MCF 10A (cell line): ENCODE measurements around the gene SHISA8. TPM values are rescaled to one million over a fixed set of nuclear protein-coding genes. Genes with fewer than 3 reads are reported as not detected.

Experiments
- BruUV-seq: library from RNA; stranded (reverse); fragments of 400-500 nt; replicated peaks from 2 replicates; lab custom pipeline; 2021; lab: Mats Ljungman, UMichigan
- CTCF ChIA-PET: fragments of 300-600 bp; sonication (Branson Sonifier 250); formaldehyde crosslinking; extraction: SDS; loops from one replicate; lab custom pipeline; 2021; ENCODE audit warnings: antibody characterized with exemption, inconsistent platforms; lab: Yijun Ruan, JAX
- POLR2A ChIA-PET: fragments of 300-600, 350-650 bp; sonication (Branson Sonifier 250); formaldehyde crosslinking; extraction: SDS; loops from one replicate; lab custom pipeline; 2020; ENCODE audit warnings: antibody characterized with exemption, inconsistent platforms; lab: Yijun Ruan, JAX
- DNase-seq: peaks from one replicate; pipeline ENCODE4 v3.0.0-alpha.2; 2018; ENCODE audit not compliant: unreplicated experiment
- H3K27ac Mint-ChIP-seq: one replicate; pipeline ENCODE4 v1.8.0; 2022; ENCODE audit warnings: mild to moderate bottlenecking, low read depth, mixed read lengths; ENCODE audit not compliant: unreplicated experiment
- H3K27me3 Mint-ChIP-seq: one replicate; pipeline ENCODE4 v1.8.0; 2022; ENCODE audit warnings: mixed read lengths; ENCODE audit not compliant: insufficient read depth, unreplicated experiment
- H3K36me3 Mint-ChIP-seq: one replicate; pipeline ENCODE4 v1.8.0; 2022; ENCODE audit warnings: mild to moderate bottlenecking, moderate library complexity, mixed read lengths; ENCODE audit not compliant: insufficient read depth, unreplicated experiment
- H3K4me1 Mint-ChIP-seq: one replicate; pipeline ENCODE4 v1.8.0; 2022; ENCODE audit warnings: mixed read lengths; ENCODE audit not compliant: insufficient read depth, unreplicated experiment
- H3K4me3 Mint-ChIP-seq: one replicate; pipeline ENCODE4 v1.8.0; 2022; ENCODE audit warnings: mild to moderate bottlenecking, moderate library complexity, mixed read lengths; ENCODE audit not compliant: unreplicated experiment
- H3K9me3 Mint-ChIP-seq: one replicate; pipeline ENCODE4 v1.8.0; 2022; ENCODE audit warnings: mixed read lengths; ENCODE audit not compliant: unreplicated experiment
- intact Hi-C: fragments of 100-400 bp; cut with micrococcal nuclease; formaldehyde crosslinking; loops from 2 replicates; pipeline ENCODE4 v1.14.1; 2022
- total RNA-seq: library from RNA; stranded (reverse); gene quantifications from 2 replicates; pipeline ENCODE4 v1.2.3, GENCODE V29; 2022
- TF ChIP-seq, protein P1 (sequence below): fragments of 200-600 bp; IDR thresholded peaks from one replicate; pipeline ENCODE4 v1.8.0; 2022; ENCODE audit warnings: antibody characterized with exemption, mild to moderate bottlenecking; ENCODE audit not compliant: unreplicated experiment

SHISA8 gene
- total RNA-seq, 1 experiment from 2014 or later: not detected

- POLR2A ChIA-PET: interaction anchor here (0.8 kb wide), 1 partner anchor 10 kb away, joined by 3 read pairs; no protein-coding TSS in a partner anchor
- Mint-ChIP-seq H3K9me3 (no peaks in the 10 kb centered on the region), H3K4me3 (no peak overlapping the region), H3K36me3 (no peaks in the 10 kb centered on the region), H3K27ac (no peak overlapping the region), H3K27me3 (peaks cover 45% of the 10 kb centered on the region), H3K4me1 (no peaks in the 10 kb centered on the region)
- BruUV-seq: no TSS peak
- no peak for DNase-seq
- intact Hi-C loops: no loop called here
- CTCF ChIA-PET: interaction anchor here (0.5 to 0.7 kb wide), 4 partner anchors 10 to 215 kb away, joined by 3 read pairs; no protein-coding TSS in a partner anchor
- TF ChIP-seq, protein P1, sequence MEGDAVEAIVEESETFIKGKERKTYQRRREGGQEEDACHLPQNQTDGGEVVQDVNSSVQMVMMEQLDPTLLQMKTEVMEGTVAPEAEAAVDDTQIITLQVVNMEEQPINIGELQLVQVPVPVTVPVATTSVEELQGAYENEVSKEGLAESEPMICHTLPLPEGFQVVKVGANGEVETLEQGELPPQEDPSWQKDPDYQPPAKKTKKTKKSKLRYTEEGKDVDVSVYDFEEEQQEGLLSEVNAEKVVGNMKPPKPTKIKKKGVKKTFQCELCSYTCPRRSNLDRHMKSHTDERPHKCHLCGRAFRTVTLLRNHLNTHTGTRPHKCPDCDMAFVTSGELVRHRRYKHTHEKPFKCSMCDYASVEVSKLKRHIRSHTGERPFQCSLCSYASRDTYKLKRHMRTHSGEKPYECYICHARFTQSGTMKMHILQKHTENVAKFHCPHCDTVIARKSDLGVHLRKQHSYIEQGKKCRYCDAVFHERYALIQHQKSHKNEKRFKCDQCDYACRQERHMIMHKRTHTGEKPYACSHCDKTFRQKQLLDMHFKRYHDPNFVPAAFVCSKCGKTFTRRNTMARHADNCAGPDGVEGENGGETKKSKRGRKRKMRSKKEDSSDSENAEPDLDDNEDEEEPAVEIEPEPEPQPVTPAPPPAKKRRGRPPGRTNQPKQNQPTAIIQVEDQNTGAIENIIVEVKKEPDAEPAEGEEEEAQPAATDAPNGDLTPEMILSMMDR: no peak
These were observed 1.7 kb downstream of the SHISA8 start for GRCh38 chr22:41913040-41913719.

DNA sequence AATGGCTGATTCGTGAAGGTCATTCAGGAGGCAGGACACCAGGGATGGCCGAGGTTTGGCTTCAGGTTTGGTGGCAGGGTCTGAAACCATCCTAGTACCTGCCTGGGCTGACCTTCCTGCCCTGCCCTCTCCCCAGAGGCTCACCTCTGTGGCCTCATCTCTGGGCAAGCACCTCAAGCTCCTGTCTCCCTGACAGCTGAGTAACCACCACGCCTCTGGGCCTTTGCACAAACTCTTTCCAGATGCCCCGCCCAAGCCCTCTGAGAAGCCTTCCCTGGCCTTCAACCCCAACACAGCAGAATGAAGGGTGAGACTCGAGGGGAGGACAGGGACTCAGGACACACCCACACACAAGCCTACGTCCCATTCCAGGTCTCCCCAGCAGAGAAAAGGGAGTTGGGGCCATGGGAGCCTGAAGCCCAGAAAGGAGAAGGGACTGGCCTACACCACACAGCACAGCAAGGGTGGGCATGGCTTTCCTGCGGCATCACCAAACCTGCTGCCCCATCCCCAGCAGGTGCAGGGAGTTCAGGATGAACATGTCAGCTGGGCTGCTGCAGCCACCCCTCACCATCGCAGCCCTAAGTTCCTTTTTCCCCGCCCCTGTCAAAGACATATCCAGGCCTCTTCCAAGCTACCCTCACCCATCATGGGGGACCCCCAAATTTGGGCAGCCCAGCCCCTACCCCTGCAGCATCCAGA is 2.4 kb downstream of the SHISA8 start:
- POLR2A ChIA-PET: interaction anchor here (0.6 to 0.8 kb wide), 3 partner anchors 10 to 167 kb away, joined by 3 read pairs; no protein-coding TSS in a partner anchor
- no TSS peak for BruUV-seq
- TF ChIP-seq, protein P1: no peak
- Mint-ChIP-seq H3K27me3 (peaks cover 45% of the 10 kb centered on the region), H3K36me3 (no peaks in the 10 kb centered on the region), H3K9me3 (no peaks in the 10 kb centered on the region), H3K4me3 (no peak overlapping the region), H3K27ac (no peak overlapping the region), H3K4me1 (no peaks in the 10 kb centered on the region)
- intact Hi-C loops: no loop called here
- no peak for DNase-seq
- CTCF ChIA-PET: interaction anchor here (0.6 kb wide), 1 partner anchor 11 kb away, joined by 3 read pairs; no protein-coding TSS in a partner anchor

DNA sequence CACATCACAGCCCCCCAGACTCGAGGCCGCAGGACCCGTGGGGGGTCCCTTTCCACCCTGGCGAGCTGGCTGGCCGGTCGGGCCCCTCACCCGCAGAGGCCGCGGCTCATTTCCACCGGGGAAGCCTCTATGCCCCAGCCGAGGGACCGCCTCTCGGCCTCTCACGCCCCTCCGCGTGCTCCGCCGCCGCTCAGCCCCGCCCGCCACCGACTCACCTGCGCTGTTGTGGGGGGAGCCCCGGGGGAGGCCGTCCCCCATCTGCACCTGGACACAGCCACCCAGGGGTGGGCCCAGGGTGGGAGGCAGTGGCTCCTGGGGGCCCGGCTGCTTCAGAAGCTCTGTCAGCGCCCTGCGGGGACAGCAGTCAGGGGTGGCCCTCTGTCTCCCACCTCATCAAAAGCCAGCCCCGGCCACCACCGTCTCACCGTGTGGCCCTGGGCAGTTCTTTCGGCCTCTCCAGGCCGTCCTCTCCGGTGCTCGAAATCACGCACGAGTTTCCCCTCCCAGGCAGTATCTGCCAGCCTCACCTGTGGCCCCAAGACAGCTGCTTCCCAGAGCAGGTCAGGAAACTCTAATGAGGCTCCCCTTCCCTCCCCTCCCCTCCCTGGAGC is 3.8 kb downstream of the SHISA8 start:
- intact Hi-C loops: no loop called here
- no peak overlapping the region for H3K4me3 Mint-ChIP-seq

More for the DNA sequence above, 3.8 kb downstream of the SHISA8 start:
- BruUV-seq: no TSS peak
- H3K9me3 Mint-ChIP-seq: no peaks in the 10 kb centered on the region
- H3K27me3 Mint-ChIP-seq: peaks cover 35% of the 10 kb centered on the region
- no peak overlapping the region for H3K27ac Mint-ChIP-seq
- TF ChIP-seq, protein P1: no peak
- no peaks in the 10 kb centered on the region for H3K36me3 Mint-ChIP-seq
- ChIA-PET CTCF (no interaction called here), POLR2A (no interaction called here)
- no peaks in the 10 kb centered on the region for H3K4me1 Mint-ChIP-seq
- no peak for DNase-seq
